NCI-H1092 (cell line): ENCODE data around the gene SYCE3.
A peak's percentile ranks its signal among the peaks of the same experiment; 100 is the strongest.
"Not testable (repeated sequence)": the region's sequence is repeated elsewhere in the genome, so short reads cannot be mapped to it uniquely, and the experiment has no call there.

Experiments used
- DNase-seq: peaks from one replicate; lab custom pipeline; 2025; lab: John Stamatoyannopoulos, UW

SYCE3 gene

DNA sequence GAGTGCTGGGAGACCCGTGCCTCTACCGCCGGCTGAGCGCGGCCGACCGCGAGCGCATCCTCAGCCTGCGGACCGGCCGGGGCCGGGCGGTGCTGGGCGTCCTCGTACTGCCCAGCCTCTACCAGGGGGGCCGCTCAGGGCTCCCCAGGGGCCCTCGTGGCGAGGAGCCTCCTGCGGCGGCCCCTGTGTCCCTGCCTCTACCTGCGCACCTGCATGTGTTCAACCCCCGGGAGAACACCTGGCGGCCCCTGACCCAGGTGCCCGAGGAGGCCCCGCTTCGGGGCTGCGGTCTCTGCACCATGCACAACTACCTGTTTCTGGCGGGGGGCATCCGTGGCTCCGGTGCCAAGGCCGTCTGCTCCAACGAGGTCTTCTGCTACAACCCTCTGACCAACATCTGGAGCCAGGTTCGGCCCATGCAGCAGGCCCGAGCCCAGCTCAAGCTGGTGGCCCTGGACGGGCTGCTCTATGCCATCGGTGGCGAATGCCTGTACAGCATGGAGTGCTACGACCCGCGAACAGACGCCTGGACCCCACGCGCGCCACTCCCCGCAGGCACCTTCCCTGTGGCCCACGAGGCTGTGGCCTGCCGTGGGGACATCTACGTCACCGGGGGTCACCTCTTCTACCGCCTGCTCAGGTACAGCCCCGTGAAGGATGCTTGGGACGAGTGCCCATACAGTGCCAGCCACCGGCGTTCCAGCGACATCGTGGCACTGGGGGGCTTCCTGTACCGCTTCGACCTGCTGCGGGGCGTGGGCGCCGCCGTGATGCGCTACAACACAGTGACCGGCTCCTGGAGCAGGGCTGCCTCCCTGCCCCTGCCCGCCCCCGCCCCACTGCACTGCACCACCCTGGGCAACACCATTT is 13.6 kb downstream of the SYCE3 start:
- DNase-seq = no peak

DNA sequence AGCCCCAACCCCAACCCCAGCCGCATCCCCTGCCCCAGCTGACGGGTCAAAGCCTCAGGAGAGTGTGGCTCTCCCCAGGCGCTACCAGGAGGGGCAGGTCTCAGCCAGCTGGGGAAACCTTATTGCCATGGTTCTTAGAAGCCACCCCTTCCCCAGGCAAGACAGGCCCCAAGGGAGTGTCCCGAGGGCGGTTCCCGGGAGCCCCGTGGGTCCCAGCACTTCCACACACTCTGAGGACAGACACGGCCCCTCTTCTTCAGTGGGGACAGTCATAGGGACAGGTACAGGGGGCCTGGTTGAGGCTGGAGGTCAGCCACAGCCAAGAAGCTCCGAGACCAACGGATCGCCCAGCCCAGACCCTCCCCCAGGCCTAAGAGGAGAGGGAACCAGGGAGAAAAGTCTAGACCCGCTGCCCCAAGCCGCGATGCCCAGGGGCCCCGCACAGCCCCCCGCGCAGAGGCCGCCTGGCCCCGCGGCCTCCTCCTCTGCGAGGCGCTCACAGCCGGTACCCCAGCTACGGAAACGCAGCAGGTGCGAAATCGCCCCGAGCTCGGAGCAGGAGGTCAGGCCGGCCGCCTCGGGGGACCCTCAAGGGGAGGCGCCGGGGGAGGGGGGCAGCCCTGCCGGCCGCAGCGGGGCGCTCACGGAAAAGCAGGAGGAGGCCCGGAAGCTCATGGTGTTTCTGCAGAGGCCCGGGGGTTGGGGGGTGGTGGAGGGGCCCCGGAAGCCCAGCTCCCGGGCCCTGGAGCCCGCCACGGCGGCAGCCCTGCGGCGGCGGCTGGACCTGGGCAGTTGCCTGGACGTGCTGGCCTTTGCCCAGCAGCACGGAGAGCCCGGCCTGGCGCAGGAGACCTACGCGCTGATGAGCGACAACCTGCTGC is 14.4 kb downstream of the SYCE3 start:
- DNase-seq = no peak

DNA sequence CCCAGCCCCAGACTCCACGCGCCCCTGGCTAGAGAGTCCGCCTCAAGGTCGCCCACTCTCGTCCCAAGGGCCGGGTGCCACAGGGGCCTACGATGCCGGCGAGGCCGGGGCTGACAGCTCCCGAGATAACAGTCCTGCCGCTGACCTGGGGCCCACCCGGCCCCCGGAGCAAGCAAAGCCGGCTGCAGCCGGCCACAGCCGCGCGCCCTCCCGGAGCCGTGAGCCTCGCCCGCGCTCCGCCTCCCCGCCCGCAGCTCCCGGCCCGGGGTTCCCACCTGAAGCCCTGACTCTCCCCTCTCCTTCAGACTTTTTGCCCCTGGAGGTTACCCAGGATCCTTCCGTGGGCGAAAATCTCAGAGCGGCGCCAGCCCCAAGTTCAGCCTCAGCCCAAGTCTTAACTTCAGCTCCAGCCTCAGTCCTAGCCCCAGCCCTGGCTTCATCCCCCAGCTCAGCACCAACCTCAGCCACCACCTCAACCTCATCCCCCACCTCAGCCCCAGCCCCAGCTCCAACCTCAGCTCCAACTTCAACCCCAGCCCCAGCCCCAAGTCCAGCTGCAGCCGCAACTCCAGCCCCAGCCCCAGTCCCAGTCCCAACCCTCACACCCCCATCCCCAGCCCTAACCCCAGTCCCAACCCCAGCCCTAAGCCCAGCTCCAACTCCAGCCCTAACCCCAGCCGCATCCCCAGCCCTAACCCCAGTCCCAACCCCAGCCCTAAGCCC is 15.3 kb downstream of the SYCE3 start:
- no peak for DNase-seq

DNA sequence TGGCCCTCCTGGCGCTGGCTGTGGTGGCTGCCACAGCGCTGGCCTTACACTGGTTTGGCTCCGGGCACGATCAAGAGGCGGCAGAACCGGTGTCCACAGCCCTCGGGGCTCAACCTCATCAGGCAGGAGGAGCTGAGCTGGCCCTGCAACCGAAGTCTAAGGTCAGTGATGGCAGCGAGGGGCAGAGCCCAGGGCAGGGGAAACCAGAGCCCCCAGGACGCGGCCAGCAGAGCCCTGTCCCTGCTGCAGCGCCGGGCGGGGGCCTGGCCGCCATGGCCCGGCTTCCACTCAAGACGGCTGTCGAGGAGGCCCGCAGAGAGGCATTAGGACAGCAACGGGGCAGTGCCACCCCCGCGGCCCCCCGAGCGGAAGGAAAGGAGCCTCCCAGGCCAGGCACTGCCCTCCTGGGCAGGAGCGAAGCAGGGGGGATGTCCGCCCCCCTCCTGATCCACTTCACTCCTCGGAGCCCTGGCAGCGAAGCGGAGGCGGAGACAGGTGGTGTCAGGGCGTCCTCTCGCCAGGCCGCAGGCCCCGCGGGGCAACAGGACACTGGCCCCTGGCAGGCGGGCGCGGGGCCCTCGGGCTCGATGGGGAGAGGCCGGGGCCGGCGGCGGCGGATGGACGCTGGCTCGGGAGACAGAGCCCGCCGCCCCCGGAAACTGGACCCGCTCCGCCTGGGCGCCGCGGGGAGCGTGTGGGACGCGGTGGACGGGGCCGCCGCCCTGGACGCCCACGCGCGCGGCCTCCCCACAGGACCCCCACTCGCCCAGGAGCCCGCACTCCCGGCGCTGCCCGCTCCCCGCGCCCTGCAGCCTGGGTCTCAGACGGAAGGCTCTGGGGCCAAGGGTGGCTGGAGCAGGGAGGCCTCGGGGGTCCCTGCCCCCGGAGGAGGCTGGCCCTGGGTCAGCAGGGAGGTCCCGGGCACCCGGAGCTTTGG is 16.1 kb downstream of the SYCE3 start:
- DNase-seq = no peak

DNA sequence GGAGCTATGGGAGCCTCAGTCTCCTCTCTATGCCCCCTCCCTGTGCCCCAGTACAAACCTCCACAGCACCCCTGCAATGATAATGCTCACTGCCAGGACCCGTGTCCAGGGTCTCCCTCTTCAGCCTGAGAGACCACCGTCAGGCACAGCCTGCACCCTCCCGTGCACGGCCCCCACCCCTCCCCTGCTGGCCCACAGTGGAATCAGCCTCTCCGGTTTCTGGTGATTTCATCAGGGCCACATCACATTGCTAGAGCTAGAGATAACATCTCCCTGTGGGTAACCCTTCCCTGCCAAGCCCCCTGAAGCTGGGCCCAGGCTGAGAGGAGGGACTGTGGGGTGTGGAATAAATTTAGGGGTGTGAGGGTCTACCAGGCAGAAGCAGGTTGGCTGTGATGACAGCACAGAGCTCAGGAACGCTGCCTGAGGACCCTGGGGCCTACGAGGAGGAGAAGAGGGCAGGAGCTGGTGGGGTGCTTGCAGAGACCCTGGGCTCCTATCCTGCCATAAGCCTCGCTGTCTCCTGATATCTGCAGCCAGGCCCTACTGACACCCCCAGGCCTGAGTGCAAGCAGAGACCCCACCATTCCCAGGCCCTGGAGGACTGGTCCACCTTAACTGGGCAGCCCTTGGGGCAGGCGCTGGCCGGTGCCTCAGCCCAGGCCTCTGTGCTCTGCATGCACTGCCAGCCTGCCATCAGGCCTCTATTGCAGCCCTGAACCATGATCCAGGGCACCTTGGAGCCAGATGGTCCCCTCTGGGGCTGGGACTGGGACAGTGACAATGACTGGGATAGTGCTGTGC is 17.0 kb downstream of the SYCE3 start, which contains the start of gene KLHDC7B:
Gene KLHDC7B, plus strand, starts transcription at position 378 of the 804 bp plus-strand sequence. Its CDS starts 345 bp downstream, at position 723.
- DNase-seq = no peak

DNA sequence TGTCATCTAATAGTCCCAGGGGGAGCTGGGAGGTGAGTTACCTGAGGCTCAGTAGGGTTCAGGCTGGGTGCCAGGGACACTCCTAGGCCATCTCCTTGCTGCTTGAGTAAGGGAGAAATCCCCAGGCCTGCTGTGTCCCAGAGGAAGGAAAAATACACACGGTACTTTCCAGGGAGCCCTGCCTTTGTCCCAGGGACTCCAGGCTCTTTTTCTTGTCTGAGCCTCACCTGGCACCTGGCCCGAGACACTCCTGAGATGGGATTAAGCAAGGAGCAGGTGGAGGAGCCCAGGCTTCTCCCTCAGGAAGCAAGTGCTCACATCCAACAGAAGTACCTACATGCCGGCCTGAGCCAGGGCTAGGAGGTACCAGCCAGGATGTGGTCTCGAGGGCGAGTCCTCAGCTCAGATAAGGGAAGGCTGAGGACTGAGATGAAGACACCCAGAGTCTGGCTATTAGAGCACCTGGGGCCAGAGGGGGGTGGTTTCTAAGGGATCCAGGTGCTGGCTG is 17.9 kb downstream of the SYCE3 start:
- no peak for DNase-seq

DNA sequence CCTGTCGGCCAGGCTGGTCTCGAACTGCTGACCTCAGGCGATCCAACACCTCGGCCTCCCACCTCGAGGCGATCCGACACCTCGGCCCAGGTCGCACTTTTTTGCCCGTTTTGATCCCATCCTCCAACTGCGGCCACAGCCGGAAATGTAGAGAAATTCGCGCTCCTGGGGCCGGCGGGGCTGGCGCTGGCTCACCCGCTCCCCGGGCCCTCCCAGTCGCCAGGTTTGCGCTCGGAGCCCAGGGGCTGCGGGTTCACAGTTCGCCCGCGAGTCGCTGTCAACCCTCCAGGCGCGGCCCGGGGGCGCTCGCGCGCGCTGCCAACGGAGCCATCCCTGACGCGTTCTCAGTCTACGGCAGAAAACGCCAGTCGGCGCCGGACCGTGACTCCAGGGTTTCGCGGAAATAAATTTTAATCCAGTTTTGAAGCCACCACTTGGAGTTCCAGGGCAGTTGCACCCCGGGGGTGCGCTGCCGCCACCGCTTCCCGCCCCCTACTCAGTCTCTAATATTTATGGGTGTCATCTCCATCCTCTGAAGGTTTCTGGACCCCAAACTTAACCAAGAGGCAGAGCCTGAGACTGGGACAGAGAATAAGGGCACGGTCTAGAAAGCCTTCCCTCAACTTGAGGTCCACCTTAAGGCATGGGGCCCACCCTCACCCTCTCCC is 18.5 kb downstream of the SYCE3 start:
- peak; percentile 3 for DNase-seq

DNA sequence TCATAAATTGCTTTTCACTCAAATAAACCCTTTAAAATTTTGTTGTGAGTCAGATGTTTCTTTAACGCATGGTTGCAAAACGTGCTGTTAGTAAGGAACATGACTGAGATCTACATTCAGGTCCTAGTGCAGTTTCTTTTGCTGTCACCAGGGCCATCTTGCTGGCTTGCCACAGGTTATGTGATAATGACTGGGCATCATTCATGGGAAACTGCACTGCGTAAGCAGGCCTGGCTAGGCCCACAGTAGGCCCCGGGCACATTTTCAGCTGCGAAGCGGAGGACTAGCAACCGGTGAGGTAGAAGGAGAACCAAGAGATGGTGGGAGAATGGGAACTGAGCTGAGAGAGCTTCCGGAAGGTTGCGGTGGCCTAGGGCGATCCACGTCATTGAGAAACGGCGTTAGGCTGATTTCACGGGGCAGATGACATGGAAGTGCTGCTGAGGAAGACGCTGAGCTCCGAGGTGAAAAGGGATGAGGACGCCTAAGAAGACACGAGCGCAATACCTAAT is 20.2 kb downstream of the SYCE3 start:
- DNase-seq = no peak

DNA sequence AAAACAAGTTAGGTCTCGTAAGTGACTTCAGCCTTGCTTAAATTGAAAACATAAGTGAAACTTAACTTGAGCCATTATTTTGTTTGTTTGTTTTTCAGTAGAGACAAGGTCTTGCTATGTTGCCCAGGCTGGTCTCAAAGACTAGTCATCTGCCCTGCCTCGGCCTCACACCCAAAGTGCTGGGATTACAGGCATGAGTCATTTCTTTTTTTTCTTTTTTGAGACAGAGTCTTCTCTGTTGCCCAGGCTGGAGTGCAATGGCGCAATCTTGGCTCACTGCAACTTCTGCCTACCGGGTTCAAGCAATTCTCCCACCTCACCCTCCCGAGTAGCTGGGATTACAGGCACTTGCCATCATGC is 21.1 kb downstream of the SYCE3 start:
- not testable (repeated sequence) for DNase-seq

DNA sequence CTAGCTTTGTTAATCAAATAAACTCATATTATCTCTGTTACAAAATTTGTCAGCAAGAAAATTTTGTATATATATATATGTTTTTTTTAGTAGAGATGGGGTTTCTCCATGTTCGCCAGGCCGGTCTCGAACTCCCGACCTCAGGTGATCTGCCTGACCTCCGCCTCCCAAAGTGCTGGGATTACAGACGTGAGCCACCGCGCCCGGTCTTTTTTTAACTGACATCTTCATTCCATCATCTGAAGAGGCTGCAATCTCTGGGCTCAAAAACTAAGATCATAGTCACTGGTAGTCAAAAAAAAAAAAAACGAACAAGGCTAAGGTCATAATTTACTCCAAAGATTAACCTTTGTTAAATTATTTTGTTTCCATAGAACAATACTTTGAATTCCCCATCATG is 22.3 kb downstream of the SYCE3 start:
- no peak for DNase-seq

DNA sequence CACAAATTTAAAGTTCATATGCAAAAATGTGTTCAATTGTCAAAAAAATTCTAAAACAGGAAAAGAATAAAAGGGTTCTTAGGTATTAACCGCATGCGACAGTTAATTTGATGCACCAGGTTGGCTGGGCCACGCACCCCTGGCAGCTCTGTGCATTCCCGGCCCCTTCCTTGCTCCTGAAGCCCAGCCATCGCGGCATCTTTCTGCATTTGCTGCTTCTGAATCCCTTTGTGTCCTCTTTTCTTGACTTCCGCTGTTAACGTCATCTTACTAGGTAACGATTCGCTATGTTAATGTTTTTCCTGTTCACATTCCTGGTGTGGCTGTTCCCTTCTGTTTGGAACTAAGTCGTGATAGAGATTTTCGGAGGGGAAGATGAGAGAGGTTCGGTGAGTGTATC is 25.0 kb downstream of the SYCE3 start:
- DNase-seq = no peak

DNA sequence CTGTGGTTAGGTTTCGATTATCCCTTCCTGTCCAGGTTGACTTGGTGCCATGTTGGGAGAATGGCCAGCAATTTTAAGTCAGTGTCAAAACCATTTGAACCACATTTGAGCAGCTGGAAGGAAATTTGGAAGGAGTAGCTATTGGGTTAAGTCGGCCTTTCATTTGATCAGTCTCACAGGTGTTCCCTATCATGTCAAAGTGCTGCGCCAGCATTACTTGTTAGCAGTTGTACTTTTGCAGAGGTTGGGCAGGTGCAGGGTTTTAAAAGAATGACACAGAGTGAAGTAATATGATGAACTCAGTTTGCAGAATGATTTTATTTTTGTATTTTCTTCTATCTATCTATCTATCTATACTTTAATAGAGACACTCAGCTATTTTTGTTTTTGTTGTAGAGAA is 26.5 kb downstream of the SYCE3 start:
- DNase-seq = no peak

DNA sequence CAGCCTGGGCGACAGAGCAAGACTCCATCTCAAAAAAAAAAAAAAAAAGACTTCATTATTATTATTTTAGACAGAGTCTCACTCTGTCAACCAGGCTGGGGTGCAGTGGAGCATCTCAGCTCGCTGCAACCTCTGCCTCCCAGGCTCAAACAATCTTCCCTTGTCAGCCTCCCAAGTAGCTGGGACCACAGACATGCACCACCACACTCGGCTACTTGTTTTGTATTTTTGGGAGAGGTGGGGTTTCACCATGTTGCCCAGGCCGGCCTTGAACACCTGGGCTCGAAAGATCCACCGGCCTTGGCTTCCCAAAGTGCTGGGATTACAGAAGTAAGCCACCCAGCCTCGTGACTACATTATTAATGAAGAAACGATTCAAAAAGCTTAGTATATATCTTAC is 27.6 kb downstream of the SYCE3 start:
- DNase-seq = no peak

DNA sequence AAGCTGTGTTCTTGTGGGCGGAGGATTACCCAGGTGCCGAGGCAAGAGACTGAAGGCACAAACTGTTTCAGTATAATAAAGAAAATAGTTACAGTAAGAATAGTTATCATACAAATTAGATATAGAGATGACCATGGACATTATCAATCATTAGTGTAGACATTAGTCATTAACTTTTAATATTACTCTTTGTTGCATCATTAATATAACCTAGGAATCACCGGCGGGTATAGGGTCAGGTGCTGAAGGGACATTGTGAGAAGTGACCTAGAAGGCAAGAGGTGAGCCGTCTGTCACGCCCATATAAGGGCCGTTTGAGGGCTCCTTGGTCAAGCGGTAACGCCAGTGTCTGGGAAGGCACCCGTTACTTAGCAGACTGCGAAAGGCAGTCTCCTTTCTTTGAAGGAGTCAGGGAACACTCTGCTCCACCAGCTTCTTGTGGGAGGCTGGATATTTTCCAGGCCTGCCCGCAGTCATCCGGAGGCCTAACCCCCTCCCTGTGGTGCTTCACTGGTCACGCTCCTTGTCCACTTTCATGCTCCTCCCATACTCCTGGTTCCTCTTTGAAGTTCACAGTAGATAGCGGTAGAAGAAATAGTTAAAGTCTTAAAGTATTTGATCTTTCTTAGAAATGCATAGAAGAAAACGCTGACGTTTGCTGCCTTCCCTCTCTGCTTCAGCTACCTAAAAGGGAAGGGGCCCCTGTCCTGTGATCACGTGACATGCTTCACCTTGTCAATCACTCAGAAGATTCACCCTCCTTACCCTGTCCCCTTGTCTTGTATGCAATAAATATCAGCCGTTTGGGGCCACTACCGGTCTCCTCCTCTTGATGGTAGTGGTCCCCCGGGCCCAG is 28.6 kb downstream of the SYCE3 start:
- DNase-seq = not testable (repeated sequence)

DNA sequence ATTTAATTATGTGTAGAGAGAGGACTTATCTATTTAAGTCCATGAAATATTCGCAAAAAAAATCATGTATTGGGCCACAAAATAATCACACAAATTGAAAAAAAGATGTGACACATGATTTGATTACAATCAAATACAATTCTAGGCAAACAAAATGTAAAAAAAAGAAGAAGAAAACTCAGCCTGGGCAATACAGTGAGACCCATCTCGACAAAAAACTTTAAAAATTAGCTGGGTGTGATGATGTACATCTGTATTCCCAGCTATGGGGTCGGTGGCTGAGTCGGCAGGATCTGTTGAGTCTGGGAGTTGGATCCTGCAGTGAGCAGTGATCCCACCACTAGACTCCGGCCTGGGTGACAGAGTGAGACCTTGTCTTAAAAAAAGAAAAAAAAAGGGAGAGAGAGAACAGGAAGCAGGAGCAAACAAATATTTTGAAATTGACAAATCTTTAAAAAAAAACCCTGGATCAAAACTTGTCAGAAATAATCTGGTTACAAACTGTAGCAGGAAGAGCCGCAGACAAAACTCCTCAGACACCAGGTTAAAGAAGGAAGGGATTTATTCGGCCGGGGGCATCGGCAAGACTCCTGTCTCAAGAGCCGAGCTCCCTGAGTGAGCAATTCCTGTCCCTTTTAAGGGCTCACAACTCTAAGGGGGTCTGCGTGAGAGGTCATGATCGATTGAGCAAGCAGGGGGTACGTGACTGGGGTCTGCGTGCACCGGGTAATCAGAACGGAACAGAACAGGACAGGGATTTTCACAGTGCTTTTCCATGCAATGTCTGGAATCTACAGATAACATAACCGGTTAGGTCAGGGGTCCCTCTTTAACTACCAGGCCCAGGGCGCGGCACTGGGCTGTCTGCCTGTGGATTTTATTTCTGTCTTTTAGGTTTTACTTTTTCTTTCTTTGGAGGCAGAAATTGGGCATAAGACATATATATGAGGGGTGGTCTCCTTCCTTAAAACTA is 29.6 kb downstream of the SYCE3 start:
- DNase-seq = no peak

DNA sequence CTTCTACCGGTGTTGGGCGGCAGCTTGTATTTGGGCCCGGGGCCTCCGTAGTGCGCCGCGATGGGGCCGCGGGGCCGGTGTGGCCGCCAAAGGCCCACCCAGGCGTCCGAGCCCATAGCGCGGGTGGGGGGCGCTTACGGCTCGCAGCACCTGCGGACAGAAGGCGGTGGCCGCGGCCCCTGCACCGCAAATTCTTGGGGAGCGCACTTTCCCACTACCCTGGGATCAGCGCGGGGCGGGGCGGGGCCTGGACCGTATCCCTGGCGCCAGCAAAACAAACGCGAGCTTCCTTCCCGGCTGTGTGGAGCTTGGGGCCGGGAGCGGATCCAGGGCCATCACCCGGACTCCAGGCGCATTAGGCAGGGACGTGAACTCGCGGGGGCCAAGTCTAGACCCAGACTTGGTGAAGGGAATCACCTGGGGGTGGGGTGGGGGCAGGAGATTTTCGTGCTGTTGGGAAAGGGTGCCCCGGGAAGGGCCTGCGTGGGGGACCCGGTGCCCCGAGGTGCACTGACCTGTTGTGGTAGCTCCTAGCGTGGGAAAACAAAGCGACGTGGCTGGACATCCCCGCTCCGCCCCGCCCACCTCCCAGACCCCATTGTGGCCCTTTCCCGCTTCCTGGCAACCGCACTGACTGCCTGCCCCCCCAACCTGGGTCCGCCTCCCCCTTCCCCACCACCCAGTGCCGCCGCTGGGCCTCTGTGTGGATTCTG is 30.6 kb downstream of the SYCE3 start:
- no peak for DNase-seq

DNA sequence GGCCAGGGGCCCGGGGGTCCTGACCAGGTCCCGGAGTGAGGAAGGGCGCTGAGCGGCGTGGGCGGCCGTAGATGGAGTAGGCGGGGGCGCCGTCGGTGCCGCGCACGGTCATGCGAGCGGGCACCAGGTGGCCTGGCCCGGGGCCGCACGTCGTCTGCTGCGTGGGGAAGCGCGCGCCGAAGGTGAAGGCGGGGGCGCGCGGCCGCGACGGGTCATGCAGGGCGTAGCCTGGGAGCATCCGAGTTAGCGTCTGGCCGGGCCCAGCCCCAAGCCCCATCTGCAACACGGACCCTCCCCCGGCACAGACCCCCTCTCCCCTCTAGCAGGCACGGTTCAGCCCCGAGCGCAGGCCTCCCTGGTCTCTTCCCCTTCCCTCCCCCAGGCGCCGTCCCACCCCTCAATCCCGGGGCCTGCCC is 31.2 kb downstream of the SYCE3 start:
- no peak for DNase-seq
